Kidney tubule cell (primary cell): ENCODE results near the gene PIEZO2.

Source experiments
- DNase-seq: peaks from one replicate; pipeline ENCODE4 v3.0.0-alpha.2; 2018; ENCODE audit warnings: low spot score

Gene PIEZO2

DNA sequence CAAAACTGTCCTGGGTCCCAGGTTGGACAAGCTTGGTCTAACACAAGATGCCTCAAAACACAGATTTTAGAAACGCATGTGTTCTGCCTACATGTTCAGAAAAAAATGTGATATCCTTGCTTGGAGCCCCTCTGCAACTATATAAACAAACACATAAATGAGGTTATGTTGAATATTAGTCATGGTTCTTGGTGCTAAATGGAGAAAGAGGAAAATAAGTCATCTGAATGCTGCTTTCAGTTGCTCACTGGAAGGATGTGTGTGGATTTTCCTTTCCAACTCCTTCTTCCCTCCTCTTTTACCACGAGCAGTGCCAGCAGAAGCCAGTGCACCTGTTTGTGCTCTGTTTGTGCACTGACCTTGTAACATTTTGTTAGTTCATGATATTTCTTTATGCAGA, 85.3 kb downstream of the PIEZO2 start:
- no peak for DNase-seq

DNA sequence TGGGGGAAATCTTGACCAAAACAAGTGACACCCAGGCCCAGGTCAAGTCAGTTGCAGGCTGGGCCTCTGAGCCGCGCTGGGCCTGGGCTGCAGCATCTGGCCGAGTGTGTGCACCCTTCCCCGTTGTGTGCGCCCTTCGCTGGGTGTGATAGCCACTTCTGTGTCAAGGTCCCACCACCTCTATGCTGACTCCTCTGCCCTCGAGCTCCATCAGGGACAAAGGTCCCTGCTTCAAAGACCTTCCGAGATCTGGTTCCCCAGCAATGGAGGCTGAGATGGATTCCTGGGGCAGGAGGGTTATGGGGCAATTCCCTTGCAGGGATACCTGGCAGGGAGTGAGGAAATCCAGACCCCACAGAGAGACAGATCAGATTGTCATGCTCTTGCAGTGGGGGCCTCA, 93.6 kb downstream of the PIEZO2 start:
- DNase-seq = no peak

DNA sequence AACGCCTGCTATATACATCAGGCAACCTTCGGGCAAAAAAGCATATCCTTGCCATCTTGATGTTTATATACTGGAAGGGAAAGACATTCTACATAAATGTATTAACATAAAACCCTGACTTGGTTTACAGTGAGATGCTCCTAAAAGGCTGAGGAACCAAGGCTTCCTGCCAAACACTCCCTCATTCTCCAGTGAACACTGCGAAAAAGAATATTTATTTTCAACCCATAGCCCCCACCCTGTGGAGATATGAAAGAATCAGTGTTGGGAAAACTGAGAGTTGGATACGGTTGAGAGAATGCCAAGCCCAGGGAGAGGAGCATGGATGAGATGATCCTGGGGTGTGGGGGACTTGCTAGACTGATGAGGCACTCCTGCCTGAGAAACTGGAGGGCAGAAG, 94.9 kb downstream of the PIEZO2 start:
- no peak for DNase-seq

DNA sequence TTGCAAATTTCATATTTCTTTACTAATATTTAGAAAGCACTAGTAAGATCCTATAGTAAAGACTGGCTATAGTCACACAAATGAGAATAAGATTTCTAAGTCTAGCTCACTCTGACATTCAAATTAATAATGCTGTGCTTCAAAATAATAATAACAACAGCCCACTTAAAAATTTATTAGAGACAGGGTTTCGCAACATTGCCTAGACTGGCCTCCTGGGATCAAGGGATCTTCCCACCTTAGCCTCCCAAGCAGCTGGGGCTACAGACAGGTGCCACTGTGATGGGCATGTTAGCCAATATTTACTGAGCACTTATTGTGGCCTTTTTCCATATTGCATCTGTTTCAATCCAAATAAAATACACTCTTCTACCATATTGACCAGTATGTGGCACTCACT, 96.1 kb downstream of the PIEZO2 start:
- DNase-seq = no peak

DNA sequence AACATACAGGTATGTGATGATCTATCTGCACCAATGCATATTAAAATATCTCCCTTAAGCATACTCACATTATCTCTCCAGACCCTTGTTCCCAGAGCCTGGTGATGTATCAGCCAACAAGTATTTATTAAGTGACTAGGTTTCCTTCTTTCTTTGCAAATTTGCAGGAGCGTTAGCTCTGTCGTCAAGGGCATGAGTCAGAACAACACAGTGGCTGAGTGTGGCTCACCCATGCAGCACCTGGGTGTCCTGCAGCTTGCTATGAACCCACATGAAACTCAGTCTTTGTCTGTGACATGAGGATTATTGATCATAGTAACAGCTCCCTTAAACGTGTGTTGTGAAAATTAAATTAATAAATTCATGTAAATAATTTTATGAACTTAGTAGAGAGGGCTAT, 96.6 kb downstream of the PIEZO2 start:
- peak; percentile 54 for DNase-seq

DNA sequence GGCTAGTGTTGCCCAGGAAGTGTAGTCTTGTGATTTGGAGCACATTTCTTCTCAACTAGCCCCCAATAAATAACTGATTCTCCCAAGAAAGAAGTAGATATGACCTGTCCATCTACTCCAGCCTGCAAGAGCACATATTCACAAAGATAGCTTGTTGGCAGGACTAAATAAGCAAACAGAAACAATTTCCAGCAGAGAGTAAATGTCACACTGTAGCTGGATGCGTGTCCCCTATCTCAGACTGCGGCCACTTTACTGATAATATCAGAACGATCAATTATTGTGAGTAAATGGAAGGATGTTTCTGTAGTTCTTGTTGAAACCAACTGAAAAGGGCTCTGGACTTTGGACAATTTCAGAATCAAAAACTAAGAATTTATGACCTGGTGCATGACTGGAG, 97.9 kb downstream of the PIEZO2 start:
- no peak for DNase-seq

DNA sequence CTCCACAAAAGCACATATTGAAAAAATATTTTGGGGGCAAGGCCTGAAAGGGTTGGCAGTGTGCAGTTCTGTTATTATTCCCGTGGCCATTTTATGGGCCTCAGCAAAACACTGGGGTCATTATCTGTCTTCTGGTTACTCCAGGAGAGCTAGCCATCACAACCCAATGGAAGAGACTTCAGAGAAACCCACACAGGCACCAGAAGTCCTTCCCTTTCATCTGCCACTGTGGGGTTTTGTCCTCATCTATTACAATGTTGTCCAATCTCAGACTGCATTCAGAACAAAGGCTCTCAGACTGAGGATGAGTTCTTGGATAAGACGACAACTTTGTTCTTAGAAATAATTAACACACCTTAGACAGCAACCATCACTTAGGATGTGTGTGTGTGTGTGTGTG, 98.4 kb downstream of the PIEZO2 start:
- DNase-seq = no peak

DNA sequence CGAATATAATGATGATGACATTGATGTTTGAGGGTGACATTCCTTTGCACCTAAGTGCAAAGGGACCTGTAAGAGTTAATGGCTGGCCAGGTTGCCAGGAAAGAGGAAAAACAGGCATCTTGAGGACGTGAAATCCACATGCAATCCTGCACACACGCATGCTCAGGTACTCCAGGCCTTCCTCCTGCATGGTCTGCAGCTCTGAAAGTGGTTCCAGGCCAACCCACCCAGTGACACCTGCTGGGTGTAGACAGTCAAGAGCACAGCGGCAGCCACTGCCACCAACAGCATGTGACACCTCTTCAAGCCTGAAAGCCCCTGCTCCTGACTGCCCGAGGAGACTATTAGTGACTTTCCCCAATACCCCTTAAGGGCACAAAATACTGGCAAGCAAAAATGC, 101.6 kb downstream of the PIEZO2 start:
- DNase-seq = no peak

DNA sequence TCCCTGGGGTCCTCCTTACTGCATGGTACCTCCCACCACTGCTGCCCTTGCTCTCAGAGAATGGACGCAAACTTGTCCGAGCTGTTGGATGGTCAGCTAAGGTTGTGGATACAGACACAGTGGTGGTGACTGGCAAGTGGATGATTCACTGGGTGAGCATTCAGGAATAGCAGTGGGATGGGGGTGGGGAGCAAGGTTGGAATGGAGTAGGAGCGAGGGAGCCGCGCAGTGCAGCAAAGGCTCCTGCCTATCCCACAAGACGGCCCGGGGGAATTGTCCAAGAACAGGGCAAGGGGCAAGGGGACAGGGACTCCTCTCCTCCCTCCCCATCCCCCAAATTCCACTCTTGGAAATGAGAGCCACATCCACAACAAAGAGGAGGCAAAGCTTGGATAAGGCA, 102.2 kb downstream of the PIEZO2 start:
- no peak for DNase-seq

DNA sequence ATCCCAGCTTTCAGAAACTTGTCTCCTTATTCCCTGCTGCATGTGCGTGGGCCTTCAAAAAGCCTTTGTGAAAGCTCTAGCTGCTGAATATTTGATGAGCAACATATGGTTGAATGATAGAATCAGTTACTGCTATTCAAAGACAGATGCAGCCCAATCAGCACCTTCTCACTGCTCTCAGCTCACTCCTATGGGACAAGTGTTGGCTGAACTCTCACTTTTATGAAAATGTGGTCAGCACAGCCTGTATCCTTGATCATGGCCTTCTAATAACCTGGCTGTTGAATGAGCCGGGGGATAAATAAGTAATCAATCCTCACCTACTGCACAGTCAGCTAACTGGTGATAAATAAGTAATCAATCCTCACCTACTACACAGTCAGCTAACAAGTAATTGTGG, 103.2 kb downstream of the PIEZO2 start:
- no peak for DNase-seq

DNA sequence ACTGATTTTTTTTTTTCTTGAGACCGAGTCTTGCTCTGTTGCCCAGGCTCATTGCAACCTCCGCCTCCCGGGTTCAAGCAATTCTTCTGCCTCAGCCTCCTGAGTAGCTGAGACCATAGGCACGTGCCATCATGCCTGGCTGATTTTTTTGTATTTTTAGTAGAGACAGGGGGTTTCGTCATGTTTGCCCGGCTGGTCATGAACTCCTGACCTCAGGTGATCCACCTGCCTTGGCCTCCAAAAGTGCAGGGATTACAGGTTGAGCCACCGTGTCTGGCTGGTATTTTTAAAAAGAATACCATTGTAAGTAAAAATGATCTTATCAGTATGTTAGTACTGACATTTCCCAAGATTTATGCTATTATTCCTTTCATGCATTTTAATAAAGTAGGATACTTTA, 105.7 kb downstream of the PIEZO2 start:
- DNase-seq = no peak

DNA sequence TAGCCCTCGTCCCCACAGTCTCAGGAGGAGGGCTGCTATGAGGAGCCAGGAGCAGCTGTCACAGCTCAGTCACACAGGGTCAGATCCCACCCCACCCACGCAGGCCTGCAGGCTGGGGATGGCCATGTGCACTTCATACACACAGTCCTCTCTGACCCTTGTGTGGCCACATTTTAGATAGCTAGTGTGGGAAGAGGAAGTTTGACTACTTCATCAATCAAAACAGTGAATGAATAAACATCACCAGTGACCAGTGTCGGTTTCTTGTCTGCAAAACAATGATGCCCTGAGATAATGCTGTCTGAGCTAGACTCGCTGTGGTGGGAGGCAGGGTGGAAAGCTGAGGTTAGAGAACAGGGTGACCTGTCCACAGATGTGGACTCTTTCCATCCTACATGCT, 107.1 kb downstream of the PIEZO2 start:
- DNase-seq = no peak

DNA sequence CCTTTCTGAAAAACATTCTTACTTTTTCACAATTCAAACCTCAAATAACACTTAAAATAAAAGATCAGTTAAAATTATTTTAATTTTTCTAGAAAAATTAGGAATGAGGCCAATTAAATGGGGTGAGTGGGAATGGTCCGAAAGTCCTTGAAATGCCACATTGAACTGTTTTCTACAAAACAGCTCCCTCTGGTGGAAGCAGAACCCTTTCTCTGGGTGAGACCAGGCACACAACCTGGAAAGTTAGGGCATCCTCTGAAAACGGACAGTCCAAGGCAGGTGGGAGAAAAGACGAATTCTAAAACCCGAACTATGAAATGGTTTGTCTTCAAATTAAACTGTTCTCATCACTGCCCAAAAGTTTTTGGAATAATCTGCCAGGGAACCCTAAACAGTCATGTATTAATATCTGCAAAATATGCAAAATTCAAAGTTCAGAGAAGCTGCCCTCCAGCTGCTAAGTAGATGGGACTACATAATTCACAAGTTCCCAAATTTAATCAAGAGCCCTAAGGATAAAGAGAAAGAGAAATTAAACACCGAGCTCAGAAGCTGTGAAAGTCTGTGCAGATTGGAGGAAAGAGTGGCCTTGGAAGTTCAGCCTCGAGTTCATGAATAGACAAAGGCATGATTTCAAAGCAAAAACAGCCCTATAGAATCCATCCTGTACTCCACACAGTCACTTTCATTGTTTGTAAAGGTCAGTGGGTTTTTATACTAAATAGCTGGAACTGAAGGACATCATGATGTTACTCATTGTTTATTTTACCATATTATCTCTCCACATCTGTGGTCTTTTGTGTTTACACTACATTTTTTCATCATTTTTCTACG, 108.3 kb downstream of the PIEZO2 start:
- DNase-seq = peak; percentile 52

DNA sequence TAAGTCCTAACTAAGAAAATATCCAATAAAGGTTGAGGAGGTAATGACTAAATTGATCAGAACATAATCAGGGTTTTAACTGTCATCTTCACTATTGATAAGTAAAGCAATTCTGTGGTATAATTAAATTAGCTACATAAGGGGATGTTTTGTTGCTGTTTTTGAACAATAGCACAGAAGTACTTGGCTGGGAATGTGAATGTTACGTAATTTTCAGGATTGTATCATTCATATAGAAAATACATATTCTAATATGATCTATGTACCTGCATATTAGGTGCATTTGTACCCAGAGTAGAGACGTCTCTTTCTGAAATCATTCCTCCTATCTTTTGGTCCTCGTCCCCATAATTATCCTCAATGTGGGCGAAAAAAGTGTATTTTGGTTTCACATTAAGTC, 109.0 kb downstream of the PIEZO2 start:
- no peak for DNase-seq

DNA sequence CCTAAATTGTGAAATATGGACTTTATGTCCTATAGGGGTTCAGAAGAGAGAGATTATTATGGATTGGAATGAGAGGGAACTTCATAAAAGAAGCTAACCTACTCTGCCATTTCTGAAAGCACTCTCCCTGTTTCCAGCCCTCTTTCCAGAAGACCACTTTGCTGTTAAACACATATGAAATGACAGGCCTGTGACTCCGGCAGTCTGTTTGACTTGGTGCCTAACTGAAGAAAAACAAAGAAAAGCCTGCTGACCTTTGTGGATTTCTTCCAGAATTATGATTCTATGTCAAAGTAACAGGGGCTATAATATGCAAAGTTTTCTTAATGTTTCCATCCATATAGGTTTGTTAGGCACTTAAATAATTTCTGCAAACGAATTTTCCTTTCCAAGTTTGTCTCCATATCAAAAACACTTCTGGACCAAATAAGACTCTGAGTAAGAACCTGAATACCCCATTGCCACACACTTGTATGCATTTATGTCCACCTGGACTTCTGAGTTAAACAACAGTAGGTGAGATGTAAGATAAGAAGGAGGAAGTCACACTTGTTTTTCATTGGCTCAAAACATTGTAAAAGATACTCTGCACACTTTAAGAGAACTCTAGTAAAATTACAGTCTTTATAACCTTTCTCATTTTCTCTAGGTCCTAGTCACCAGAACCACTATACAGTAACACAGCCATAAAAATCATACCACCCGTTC, 111.7 kb downstream of the PIEZO2 start:
- DNase-seq = no peak

DNA sequence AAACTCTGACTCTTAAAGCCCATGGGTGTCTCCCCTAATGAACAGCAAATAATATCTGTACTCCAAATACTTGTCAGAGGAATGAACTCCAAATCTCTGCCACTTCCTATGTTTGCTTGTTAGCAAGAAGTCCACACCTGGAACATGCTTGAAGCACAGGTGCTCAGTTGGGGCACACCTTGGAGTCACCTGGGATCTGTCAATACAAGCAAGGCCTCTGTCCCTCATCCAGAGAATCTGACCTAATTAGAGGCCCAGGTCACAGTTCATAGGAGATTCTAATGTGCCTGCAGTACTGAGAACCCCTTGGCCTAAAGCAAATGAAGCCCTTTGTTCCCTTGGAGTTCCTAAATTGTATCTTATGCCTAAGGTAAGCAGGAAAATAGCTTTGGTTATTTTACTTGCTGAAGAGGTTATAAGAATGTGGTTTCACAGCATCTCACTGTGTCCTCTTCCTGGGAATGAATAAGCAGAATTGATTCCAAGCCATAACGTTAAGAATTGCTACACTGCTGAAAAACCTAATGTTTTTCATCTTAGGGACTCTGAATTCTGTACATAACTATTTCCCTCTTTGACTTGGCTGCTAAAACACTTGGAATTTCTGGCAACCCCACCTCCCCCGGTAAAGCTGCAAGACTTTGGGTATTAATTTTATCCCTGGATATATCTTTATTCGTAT, 113.4 kb downstream of the PIEZO2 start:
- no peak for DNase-seq

DNA sequence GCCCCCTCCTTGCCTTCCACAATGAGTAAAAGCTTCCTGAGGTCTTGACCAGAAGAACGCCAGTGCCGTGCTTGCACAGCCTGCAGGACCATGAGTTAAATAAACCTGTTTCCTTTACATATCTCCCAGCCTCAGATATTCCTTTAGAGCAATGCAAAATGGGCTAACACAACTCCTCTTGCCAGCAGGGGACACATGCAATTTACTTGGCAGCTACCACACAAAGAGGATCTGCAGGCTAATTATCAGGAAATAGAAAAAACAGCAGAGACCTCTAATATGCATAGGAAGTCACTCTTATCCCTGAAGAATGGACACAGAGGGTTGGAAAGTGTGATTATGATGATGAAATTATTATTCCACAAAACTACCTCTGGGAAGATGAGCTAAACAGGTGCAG, 114.0 kb downstream of the PIEZO2 start:
- DNase-seq = no peak

DNA sequence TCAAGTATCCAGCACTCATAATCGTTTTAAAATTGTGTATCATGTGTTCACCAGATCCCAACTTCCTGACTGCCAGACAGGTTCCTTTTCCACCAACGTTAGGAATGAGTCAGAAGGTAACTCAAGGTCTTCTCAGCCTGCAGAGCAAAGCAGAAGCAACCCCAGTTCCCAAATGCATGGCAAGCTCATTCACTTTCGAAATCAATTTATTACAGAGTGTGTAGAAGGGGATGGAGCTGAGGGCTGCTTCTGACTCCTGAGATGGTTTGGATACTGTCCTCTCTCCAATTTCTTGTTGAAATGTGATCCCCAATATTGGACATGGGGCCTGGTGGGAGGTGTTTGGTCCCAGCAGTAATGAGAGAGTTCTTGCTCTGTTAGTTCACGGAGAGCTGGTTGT, 114.5 kb downstream of the PIEZO2 start:
- no peak for DNase-seq

DNA sequence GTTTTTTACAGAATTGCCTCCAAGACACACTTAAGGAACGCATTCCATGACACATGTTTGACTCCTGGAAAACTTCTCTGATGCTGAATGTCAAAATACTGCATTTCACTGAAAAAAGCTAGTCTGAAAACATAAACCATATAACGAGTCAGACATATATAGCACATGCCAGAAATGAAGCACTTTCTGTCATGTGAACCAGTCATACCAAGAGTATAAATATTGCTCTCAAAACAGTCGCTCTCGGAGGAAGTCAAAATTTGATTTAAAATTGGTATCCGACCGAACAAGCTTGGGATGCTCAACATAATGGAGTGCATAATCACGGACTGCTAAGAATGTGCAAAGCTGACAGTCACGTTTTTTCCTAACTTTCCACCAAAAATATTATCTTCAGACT, 115.9 kb downstream of the PIEZO2 start:
- DNase-seq = no peak

DNA sequence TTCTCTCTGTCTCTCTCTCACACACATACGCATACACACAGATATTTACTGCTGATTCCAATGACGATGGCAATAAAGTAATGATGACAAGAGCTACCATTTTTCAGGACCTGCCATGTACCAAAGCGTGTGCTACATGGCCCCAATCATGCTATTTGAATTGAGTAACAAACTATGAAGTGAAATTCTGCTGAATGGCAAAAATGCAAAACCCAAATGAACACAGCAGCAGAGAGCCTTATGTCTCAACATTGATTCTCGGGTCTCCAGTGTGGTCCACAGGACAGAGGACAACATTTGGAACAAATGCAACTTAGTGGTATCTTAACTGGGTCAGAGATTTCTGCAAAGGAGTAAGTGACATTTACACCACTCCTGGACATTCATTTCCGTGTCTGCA, 117.4 kb downstream of the PIEZO2 start:
- DNase-seq = no peak

DNA sequence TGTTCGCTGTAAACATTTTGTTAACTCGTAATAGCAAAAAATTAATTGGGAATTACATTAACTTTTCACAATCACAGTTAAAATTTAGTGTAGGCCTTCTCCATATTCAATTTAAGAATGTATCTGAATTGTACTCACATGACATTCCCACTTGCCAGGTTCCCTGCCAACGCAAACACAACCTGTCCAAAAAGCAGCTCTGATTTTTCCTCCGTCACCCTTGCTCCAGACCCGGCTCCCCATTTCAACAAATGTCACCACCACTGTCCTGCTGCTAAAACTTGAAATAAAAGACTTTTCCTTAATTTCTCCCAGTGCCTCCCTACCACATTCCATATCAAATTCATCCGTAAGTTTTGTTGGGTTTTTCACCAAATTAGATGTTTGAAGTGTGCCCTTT, 120.3 kb downstream of the PIEZO2 start:
- DNase-seq = no peak

DNA sequence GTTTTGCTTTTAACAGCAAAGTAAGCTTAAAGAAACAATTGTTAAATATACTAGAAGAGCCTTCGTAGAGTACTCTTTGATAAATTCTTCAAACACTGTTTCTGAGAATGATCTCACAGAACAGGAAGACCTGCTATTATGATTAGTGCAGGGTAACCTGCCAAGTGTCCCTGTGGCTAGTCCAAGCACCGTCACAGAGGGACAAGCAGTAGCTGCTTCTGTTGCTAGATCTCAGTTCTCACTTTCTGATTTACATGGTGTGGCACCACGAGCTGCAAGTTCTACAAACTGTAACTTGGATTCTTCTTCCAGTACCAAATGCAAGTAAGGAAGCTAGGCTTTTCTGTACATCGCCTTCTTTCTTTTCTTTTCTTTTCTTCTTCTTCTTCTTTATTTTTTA, 121.5 kb downstream of the PIEZO2 start:
- no peak for DNase-seq

DNA sequence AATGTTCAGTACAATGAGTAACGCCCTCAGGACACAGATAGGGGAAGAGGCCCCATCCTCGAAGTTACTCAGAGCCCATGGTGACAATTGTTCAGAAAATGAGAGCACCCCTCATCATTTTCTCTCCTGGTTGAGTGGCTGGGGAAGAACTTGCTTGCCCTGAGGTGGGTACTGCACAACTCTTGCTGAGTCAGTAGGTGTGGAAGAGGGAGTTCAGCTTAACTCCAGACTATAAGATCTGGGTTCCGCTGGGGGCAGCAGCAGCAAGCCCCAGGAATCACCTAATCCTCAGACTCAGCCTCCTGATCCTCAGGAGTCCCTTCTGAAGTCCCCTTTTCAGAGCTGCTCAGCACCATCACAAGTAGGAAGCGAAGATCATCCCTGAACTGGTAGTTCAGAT, 123.7 kb downstream of the PIEZO2 start:
- no peak for DNase-seq
